GM04503 (cell line): ENCODE results near the gene USP32.
"Not testable (repeated sequence)": the region's sequence is repeated elsewhere in the genome, so short reads cannot be mapped to it uniquely, and the experiment has no call there.

ENCODE experiments used
- DNase-seq: peaks from one replicate; pipeline ENCODE4 v3.0.0-alpha.2; 2012; ENCODE audit warnings: low read depth

Gene USP32, protein sequence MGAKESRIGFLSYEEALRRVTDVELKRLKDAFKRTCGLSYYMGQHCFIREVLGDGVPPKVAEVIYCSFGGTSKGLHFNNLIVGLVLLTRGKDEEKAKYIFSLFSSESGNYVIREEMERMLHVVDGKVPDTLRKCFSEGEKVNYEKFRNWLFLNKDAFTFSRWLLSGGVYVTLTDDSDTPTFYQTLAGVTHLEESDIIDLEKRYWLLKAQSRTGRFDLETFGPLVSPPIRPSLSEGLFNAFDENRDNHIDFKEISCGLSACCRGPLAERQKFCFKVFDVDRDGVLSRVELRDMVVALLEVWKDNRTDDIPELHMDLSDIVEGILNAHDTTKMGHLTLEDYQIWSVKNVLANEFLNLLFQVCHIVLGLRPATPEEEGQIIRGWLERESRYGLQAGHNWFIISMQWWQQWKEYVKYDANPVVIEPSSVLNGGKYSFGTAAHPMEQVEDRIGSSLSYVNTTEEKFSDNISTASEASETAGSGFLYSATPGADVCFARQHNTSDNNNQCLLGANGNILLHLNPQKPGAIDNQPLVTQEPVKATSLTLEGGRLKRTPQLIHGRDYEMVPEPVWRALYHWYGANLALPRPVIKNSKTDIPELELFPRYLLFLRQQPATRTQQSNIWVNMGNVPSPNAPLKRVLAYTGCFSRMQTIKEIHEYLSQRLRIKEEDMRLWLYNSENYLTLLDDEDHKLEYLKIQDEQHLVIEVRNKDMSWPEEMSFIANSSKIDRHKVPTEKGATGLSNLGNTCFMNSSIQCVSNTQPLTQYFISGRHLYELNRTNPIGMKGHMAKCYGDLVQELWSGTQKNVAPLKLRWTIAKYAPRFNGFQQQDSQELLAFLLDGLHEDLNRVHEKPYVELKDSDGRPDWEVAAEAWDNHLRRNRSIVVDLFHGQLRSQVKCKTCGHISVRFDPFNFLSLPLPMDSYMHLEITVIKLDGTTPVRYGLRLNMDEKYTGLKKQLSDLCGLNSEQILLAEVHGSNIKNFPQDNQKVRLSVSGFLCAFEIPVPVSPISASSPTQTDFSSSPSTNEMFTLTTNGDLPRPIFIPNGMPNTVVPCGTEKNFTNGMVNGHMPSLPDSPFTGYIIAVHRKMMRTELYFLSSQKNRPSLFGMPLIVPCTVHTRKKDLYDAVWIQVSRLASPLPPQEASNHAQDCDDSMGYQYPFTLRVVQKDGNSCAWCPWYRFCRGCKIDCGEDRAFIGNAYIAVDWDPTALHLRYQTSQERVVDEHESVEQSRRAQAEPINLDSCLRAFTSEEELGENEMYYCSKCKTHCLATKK (N-terminal part only)

DNA sequence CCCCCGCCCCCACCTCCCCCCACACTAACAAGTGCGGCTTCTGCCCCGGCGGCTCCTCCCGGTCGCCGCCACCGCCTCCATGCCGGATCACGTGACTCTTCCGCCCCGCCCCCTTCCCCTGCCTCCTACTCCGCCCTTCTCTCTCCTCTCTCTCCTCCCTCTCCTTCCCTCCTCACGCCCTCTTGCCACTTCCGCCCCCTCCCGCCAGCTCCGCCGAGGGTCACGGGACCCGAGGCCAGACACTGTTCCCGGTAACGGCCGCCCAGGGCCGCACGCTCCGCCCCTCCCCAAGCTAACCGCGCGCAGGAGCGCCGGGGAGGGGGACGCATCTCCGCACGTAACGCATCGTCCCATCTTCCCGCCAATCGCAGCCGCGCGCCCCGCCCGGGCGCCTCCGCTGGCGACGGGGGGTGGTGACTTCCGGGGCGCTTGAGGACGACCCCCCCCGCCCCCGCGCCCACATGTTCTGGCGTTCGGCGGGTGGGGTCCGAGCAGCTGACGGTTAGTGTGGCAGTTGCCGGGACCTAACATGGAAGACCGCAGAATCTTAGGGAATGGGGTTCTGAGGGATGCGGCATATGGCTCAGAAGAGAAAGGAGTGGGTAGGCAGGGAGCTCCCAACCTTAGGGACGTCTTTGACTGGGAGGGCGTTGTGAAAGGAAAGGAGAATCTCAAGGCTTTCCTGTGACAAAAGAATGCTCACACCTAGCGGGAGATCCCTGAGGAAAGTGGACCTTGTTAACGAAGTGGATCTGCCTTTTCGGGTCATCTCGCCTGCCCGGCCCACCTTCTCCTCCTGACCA, at the start of gene USP32:
Gene USP32 (minus strand): TSS at position 92 of the 803 bp plus-strand sequence. CDS start 194 bp downstream, outside the sequence.
- peak; percentile 90 for DNase-seq

DNA sequence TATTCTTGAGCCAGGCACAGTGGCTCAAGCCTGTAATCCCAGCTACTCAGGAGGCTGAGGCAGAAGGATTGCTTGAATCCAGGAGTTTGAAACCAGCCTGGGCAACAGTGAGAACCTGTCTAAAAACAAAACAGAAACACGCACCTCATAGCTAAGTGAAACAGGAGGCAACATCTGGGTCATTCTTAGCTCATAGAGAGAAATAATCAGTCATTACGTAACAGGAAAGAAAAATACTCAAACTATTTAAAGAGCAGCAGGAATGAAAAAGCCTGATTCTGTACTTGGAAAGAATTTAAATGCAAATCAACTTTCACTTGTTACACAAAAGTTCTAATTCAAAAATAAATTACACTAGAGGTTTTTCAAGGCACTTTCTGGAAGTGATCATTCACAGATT, 47.6 kb upstream of the USP32 start:
- no peak for DNase-seq

DNA sequence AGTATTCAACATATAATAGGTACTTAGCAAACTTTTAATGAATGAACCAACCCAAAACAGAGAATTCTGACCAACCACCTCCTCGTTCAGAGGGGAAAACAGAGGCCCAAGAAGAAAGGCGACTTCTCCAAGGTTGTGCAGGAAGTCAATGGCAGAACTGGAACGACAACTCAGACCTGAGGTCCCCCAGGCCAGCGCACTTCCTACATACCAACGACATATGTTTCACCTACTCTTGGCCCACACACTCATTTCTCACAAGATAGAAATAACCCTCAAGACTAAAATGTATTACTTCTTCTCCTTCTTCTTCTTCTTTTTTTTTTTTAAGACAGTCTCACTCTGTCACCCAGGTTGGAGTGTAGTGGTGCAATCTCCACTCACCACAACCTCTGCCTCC, 44.7 kb upstream of the USP32 start:
- DNase-seq = no peak

DNA sequence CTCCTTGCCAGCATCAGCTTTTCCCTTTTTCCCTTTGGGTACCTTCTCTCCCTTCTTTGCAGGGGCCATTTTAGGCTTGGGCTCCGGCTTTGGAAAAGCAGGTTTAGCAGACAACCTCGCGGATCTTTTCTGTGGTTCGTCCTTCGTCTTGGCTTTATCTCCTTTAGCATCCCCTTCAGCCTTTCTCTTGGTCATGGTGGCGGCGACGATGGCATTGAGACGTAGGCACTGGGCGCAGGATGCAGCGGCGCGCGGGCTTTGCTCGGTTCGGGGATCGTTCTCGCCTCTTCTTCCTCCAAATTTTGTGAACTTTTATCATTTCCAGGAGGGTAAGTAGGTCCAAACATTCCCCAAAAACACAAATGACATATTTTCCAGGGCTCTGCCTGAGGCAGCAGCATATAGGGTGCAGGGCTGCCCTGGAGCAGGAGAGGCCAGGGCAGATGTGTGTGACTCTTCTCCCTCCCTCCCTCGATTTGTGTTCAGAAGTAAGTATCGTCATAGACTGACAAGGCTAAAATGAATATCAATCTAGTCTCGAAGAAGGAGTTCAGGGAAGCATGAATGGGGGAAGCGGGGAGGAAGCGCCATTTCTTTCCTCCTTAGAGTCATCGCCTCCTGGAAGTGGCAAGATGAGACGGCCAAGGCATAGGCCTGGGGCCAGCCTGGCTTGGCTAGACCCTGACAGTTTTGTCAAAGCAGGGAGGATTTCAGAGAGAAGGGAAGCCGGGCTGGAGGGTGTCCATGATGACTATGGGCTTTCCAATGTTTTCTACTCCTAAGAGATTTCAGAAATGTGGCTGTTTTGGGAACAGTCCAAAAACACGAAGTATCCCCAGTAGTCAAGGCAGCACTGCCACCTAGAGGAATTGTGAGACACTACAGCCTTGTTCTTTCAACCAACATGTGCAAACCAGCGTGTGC, 43.6 kb upstream of the USP32 start:
- DNase-seq = peak; percentile 72

DNA sequence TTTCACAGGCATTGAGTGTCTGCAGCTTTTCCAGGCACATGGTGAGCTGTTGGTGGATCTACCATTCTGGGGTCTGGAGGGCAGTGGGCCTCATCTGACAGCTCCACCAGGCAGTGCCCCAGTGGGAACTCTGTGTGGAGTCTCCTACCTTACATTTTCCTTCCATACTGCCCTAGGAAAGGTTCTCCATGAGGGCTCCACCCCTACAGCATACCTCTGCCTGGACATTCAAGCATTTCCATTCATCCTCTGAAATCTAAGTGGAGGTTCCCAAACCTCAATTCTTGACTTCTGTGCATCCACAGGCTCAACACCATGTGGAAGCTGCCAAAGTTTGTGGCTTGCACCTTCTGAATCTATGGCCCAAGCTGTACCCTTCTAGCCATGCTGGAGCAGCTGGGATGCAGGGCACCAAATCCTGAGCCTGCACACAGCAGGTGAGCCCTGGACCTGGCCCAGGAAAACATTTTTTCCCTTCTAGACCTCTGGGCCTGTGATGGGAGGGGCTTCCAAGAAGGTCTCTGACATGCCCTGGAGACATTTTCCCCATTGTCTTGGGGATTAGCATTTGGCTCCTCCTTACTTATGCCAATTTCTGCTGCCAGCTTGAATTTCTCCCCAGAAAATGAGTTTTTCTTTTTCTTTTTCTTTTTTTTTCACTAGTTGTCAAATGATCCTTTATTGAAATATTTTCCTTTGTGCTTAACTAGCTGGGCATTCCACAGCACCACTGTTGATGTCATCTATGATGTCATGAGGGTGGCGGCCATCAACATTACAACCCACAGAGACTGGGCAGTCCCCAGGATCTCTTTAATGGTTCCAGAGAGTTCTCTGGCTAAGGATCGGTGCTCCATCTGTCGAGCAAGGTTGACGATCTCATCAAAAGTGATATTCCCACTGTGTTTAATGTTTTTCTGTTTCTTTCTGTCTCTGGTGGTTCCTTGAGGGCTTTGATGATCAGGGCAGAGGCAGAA, 41.4 kb upstream of the USP32 start:
- DNase-seq = not testable (repeated sequence)

DNA sequence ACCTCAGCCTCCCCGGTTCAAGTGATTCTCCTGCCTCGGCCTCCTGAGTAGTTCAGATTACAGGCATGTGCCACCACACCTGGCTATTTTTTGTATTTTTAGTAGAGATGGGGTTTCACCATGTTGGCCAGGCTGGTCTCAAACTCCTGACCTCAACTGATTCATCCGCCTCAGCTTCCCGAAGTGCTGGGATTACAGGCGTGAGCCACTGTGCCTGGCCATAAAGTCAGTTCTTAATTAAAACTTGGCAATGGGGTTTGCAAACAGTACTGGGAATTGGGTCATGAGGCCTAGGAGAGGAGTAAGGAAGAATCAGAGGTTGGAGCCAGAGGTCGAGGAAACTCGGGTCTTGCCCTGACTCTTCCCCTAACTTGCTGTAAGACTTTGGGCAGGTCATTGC, 38.6 kb upstream of the USP32 start:
- DNase-seq = not testable (repeated sequence)

DNA sequence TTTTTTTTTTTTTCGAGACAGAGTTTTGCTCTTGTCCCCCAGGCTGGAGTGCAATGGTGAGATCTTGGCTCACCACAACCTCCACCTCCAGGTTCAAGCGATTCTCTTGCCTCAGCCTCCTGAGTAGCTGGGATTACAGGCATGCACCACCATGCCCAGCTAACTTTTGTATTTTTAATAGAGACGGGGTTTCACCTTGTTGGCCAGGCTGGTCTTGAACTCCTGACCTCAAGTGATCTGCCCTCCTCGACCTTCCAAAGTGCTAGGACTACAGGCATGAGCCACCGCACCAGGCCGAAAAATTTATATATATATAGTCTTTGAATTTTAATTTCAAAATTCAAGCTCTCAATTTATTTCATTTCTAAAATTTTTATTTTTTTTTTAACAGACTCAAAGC, 36.6 kb upstream of the USP32 start:
- DNase-seq = not testable (repeated sequence)

DNA sequence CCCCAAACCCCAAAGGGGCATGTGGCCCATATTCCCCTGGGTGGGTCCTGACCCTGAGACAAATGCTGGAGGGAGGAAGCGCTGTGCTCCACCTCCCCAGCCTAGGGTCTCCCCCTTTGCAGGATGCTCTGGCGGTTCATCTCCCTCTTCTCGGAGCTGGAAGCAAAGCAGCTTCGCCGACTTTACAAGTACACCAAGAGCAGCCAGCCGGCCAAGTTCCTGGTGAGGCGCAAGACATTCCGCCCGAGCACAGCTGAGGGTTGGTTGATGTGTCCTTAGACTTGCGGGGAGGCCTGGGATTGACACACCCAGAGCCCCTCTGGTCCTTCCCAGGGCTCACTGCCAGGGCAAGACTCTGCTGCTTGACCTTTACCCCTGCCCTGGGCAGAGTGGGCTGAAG, 34.7 kb upstream of the USP32 start:
- DNase-seq = no peak

DNA sequence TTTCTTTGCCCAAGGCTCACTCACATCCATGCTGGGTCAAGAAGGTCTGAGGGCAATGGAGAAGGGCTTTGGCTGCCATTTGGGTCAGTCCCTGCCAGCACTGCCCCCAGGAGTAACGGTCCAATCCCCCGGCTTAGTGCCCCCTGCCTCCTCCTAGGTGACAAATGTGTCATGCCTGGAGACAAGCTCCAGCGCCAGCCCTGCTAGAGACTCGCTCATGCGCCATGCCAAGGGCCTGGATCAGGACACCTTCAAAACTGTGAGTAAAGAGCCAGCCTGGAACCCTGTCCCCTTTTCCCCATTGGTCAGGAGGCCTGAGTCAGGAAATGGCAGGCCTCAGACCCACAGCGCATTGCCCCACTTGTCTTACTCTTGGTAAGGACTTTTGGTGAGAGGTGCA, 33.7 kb upstream of the USP32 start:
- no peak for DNase-seq

DNA sequence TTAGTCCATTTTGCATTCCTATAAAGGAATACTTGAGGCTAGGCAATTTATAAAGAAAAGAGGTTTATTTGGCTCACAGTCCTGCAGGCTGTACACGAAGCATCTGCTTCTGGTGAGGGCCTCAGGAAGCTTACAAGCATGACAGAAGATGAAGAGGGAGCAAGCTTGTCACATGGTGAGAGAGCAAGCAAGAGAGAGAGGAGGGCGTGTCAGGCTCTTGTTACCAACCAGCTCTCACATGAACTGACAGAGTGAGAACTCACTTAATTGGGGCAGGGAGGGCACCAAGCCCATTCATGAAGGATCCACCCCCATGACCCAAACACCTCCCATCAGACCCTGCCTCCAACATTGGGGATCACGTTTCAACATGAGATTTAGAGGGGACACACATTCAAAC, 31.9 kb upstream of the USP32 start:
- DNase-seq = no peak

DNA sequence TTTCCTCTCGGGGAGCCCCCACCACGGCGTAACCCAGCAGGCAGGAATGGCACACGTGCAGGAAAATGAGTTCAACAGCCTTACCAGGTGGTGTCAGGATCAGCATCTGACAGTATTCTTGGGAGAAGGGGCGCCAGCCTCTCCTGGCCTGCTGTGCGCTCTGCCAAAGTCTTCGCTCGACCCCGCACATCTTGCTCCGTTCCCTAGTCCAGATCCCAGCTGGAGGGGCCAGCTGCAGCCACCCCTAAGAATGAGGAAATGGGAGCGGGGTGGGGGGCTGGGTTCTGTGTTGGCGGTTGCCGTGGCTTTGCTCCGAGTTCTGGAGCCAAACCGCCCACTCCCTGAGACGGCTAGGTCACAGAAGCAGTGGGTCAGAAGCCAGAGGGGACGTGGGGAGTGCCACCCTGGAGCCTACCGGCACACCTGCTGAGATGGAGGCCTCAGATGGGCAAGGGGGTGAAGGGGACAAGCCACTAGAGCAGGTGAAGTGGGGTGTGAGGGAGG, 30.3 kb upstream of the USP32 start, which contains the start of gene CHCT1:
Gene CHCT1 (plus strand): TSS at position 328 of the 504 bp plus-strand sequence. CDS start 104 bp downstream, at position 432.
- DNase-seq = no peak

DNA sequence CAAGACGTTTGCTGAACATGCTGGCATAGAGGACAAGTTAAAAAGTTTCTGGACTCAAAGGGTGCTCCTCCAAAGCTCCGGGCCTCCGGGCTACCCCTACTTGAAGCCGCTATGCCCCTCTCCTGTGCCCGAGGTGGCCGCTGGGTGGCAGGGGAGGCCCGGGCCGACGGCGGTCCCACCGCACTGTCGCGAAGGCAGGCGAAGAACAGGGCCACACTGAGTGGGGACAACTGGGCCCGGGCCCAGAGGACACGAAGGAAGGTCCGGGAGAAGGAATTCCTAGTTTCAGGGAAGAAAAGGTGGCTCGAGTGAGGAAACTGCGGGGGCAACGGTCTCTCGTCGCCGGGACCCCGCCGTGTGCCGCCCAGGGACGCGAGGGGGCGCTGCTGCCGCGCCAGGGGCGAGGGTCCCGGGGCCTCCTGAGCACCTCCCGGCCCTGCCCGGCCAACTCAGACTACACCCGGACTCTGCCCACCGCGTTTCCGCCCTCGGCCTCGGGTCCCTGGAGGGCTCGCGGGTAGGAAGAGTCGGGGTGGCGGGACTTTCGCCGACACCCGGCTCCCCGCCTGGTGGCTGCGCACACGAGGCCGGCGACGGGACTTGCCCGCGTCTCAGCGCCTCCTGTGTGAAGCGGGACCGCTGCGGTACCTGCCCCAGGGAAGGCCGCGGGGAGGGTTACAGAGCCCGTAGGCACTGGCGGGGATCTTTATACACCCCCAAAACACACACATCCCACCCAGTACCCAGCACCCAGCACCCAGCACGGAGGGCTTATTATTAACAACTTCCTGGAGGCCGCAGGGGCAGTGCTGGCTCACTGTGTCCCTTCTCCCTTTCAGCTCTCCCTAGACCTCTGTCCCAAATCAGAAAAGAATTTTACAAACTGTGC, 29.6 kb upstream of the USP32 start:
- no peak for DNase-seq

DNA sequence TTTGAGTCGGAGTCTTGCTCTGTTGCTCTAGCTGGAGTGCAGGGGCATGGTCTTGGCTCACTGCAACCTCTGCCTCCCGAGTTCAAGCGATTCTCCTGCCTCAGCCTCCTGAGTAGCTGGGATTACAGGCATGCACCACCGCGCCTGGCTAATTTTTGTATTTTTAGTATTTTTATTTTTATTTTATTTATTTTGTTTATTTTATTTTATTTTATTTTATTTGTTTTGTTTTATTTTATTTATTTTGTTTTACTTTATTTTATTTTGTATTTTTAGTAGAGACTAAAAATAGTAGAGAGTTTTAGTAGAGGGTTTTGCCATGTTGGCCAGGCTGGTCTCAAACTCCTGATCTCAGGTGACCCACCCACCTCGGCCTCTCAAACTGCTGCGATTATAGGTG, 27.9 kb upstream of the USP32 start:
- DNase-seq = not testable (repeated sequence)

DNA sequence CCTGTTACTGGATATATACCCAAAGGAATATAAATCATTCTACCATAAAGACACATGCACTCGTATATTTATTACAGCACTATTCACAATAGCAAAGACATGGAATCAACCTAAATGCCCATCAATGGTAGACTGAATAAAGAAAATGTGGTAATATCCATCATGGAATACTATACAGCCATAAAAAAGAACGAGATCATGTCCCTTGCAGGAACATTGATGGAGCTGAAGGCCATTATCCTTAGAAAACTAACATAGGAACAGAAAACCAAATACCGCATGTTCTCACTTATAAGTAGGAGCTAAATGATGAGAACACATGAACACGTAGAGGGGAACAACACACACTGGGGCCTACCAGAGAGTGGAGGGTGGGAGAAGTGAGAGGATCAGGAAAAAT, 27.1 kb upstream of the USP32 start:
- DNase-seq = not testable (repeated sequence)

DNA sequence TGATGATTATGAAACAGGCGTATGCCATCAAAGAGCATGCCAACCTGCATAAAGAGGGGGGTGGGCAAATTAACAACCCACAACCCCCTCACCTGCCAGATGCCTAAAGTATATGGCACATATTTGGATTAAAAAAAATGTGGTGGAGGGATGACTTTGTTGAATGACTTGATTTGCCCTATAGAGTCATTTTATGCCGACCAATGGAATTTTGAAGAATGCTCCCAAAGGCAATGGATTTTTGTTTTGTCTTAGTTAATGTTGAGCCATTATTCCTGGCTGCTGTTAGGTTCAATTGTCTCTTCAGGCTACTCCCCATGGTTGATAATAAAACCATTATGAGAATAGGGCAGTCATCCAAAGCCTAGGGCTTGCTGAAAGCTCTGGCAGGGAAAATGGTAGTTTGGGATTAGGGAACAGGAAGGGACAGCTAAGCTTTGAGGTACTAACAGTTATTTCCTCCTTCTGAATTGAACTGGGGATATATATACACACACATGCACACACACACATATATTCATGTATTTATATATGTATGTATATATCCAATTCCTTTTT, 24.5 kb upstream of the USP32 start:
- no peak for DNase-seq

DNA sequence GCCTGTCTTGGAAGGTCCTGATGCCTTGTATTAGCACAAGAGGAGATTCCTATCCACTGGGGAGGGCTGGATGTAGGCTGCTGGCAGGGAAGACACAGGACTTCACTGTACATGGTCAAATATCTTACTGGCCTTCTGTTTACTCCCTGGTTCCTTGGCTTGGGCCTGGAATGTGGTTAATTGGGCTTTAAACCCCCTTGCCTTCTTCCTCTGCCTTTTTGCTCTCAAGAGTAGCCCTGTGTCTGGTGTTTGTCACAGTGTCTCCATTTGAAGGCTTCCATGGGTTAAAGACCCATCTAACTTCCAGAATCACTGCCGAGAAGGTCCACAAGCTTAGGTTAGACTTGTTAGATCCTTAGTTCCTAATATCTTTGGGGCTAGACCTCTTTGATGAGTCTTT, 23.2 kb upstream of the USP32 start:
- no peak for DNase-seq

DNA sequence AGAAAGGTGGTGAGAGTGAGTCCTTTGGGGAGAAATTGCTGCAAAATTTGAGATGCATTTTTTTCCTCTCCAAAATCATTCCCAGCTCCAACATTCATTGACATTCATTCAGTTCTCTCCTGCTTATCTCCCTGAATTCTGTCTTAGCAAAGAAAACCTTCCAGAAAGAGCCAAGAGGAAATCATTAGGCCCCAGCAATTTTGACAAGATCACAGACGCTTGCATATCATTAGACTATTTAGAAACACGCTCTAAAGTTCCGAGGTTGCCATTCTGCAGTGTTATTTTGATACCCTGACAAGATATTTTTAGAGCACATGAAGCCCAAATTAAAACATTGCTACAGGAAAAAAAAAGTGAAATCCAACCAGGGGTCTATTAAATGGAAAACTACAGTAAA, 20.8 kb upstream of the USP32 start:
- DNase-seq = no peak
